Measurements from ENCODE around the gene UROS.

UROS gene

GRCh38 chr10:125768219-125768855, 54.7 kb downstream of the UROS start:
- no peak for DNase-seq (ENCODE audit: low read depth in 1 of 2, low spot score in 1 of 2)

GRCh38 chr10:125766511-125766910, 56.5 kb downstream of the UROS start:
- no peak for DNase-seq (ENCODE audit: low read depth in 1 of 2, low spot score in 1 of 2)

- DNase-seq (ENCODE audit: low read depth in 1 of 2, low spot score in 1 of 2) = no peak
Observed at GRCh38 chr10:125765835-125766234, 57.2 kb downstream of the UROS start.

- DNase-seq (ENCODE audit: low read depth in 1 of 2, low spot score in 1 of 2) = no peak
Observed at GRCh38 chr10:125762692-125763648, 60.1 kb downstream of the UROS start.

GRCh38 chr10:125761961-125762360, 61.1 kb downstream of the UROS start:
- no peak for DNase-seq (ENCODE audit: low read depth in 1 of 2, low spot score in 1 of 2)

- DNase-seq (ENCODE audit: low read depth in 1 of 2, low spot score in 1 of 2) = no peak
Observed at GRCh38 chr10:125757742-125758141, 65.3 kb downstream of the UROS start.

- no peak for DNase-seq (ENCODE audit: low read depth in 1 of 2, low spot score in 1 of 2)
Observed at GRCh38 chr10:125756853-125757487, 66.1 kb downstream of the UROS start.

- DNase-seq (ENCODE audit: low read depth in 1 of 2, low spot score in 1 of 2) = no peak
Observed at GRCh38 chr10:125756196-125756595, 66.9 kb downstream of the UROS start.

- DNase-seq (ENCODE audit: low read depth in 1 of 2, low spot score in 1 of 2) = no peak
Observed at GRCh38 chr10:125747417-125747816, 75.6 kb downstream of the UROS start.

- no peak for DNase-seq (ENCODE audit: low read depth in 1 of 2, low spot score in 1 of 2)
Observed at GRCh38 chr10:125744909-125745308, 78.1 kb downstream of the UROS start.

- no peak for DNase-seq (ENCODE audit: low read depth in 1 of 2, low spot score in 1 of 2)
Observed at GRCh38 chr10:125742465-125742864, 80.6 kb downstream of the UROS start.

- DNase-seq (ENCODE audit: low read depth in 1 of 2, low spot score in 1 of 2) = no peak
Observed at GRCh38 chr10:125739994-125740679, 82.9 kb downstream of the UROS start.
